ENCODE data around the gene CARNS1. TPM values are rescaled to one million over a fixed set of nuclear protein-coding genes. Genes with fewer than 3 reads are reported as not detected.

CARNS1 gene
- under 0.01 and 0.22 TPM in 2 replicates for total RNA-seq

GRCh38 chr11:67415501-67416304 lies at the start of gene CARNS1:
CARNS1 (plus strand) TSS chr11:67415678; CDS start chr11:67416200, 522 bp downstream.

GRCh38 chr11:67372993-67373647 lies 42.4 kb upstream of the CARNS1 start, which contains the start of gene CLCF1:
CLCF1 (minus strand) TSS chr11:67373598; CDS start chr11:67373539, 59 bp downstream.

GRCh38 chr11:67391304-67392182 lies 23.9 kb upstream of the CARNS1 start, which contains the start of gene RAD9A:
RAD9A (plus strand) TSS chr11:67391986; CDS start chr11:67392045, 59 bp downstream.

GRCh38 chr11:67401495-67402191 lies 13.8 kb upstream of the CARNS1 start, which contains the start of gene PPP1CA:
PPP1CA (minus strand) TSS chr11:67401858; CDS start chr11:67401782, 76 bp downstream.

GRCh38 chr11:67428052-67429001 lies 12.8 kb downstream of the CARNS1 start, which contains the start of gene RPS6KB2:
RPS6KB2 (plus strand) TSS chr11:67428494; CDS start chr11:67428546, 52 bp downstream.

GRCh38 chr11:67437082-67437808 lies 21.8 kb downstream of the CARNS1 start, which contains the start of gene PTPRCAP:
PTPRCAP (minus strand) TSS chr11:67437682; CDS start chr11:67437619, 63 bp downstream.

GRCh38 chr11:67452141-67452952 lies 36.9 kb downstream of the CARNS1 start, which contains the start of gene GPR152:
GPR152 (minus strand) TSS chr11:67452729; CDS start chr11:67452724, 5 bp downstream.

GRCh38 chr11:67455054-67455453 lies 39.6 kb downstream of the CARNS1 start, which contains the start of gene CABP4:
CABP4 (plus strand) TSS chr11:67455354; CDS start chr11:67455424, 70 bp downstream.

GRCh38 chr11:67468759-67469507 lies 53.5 kb downstream of the CARNS1 start, which contains the start of gene TMEM134:
TMEM134 (minus strand) TSS chr11:67469251; CDS start chr11:67469192, 59 bp downstream.

Small RNA genes lying within 50 kb of the gene (small RNA-seq; reads per million reads assigned to genes)
- not detected for gene RNU6-1238P (ENCODE audit: low replicate concordance)

Other genes starting within 250 kb of the CARNS1 start
- 26.3 and 47.2 TPM in 2 replicates for gene GRK2, start 149.2 kb upstream of the CARNS1 start, total RNA-seq
- 30.2 and 40.7 TPM in 2 replicates for gene ANKRD13D, start 126.4 kb upstream of the CARNS1 start, total RNA-seq
- 7.7 and 10.3 TPM in 2 replicates for gene SSH3, start 112.1 kb upstream of the CARNS1 start, total RNA-seq
- gene POLD4, start 62.1 kb upstream of the CARNS1 start, total RNA-seq: 73.3 and 120 TPM in 2 replicates
- gene CLCF1, start 42.1 kb upstream of the CARNS1 start, total RNA-seq: 5.2 and 5.5 TPM in 2 replicates
- gene RAD9A, start 23.7 kb upstream of the CARNS1 start, total RNA-seq: 6.3 and 18.8 TPM in 2 replicates
- 293 and 375 TPM in 2 replicates for gene PPP1CA, start 13.8 kb upstream of the CARNS1 start, total RNA-seq
- not detected in 2 replicates for gene TBC1D10C, start 11.6 kb upstream of the CARNS1 start, total RNA-seq
- gene RPS6KB2, start 12.8 kb downstream of the CARNS1 start, total RNA-seq: 59.7 and 71.3 TPM in 2 replicates
- 0.29 and 1.3 TPM in 2 replicates for gene PTPRCAP, start 22.0 kb downstream of the CARNS1 start, total RNA-seq
- 115 and 145 TPM in 2 replicates for gene CORO1B, start 27.8 kb downstream of the CARNS1 start, total RNA-seq
- gene GPR152, start 37.1 kb downstream of the CARNS1 start, total RNA-seq: not detected in 2 replicates
- gene CABP4, start 39.7 kb downstream of the CARNS1 start, total RNA-seq: not detected in 2 replicates
- gene TMEM134, start 53.6 kb downstream of the CARNS1 start, total RNA-seq: 12.2 and 44.2 TPM in 2 replicates
- 33.9 and 87.1 TPM in 2 replicates for gene AIP, start 67.3 kb downstream of the CARNS1 start, total RNA-seq
- gene PITPNM1, start 89.7 kb downstream of the CARNS1 start, total RNA-seq: 31.3 and 33.5 TPM in 2 replicates
- 27.1 and 67.6 TPM in 2 replicates for gene CDK2AP2, start 92.5 kb downstream of the CARNS1 start, total RNA-seq
- gene CABP2, start 107.8 kb downstream of the CARNS1 start, total RNA-seq: not detected in 2 replicates
- gene GSTP1, start 168.1 kb downstream of the CARNS1 start, total RNA-seq: 489 and 520 TPM in 2 replicates
- 154 and 199 TPM in 2 replicates for gene NDUFV1, start 191.3 kb downstream of the CARNS1 start, total RNA-seq
- gene NUDT8, start 214.3 kb downstream of the CARNS1 start, total RNA-seq: 4.6 and 7.7 TPM in 2 replicates
- gene TBX10, start 224.1 kb downstream of the CARNS1 start, total RNA-seq: not detected in 2 replicates
- not detected in 2 replicates for gene ACY3, start 235.1 kb downstream of the CARNS1 start, total RNA-seq

Data from placental pericyte (primary cell).